Measurements from ENCODE around the gene METAP1. TPM values are rescaled to one million over a fixed set of nuclear protein-coding genes. Genes with fewer than 3 reads are reported as not detected.

The METAP1 gene
- total and polyA plus RNA-seq, 11 donors: 36.9 to 71.4 (median 63.6) TPM

GRCh38 chr4:98996765-98997068, 1.2 kb downstream of the METAP1 start:
- ATAC-seq: no peak
- H3K27ac ChIP-seq: peak overlapping the region in 11 of 12 donors; percentile 78 to 96 (median 91)
- no peaks in the 10 kb centered on the region for H3K36me3 ChIP-seq
- no peaks in the 10 kb centered on the region for H3K9me3 ChIP-seq
- WGBS, 4 donors: 36 to 46% (median 39%) methylated on average over 5 of the region's 5 CpGs
- H3K4me3 ChIP-seq: peak overlapping the region; percentile 89 to 99 (median 96)
- no peak for TF ChIP-seq POLR2A (IDR thresholded peaks at IDR 0.05)
- DNase-seq: no peak
- H3K27me3 ChIP-seq: no peaks in the 10 kb centered on the region
- intact Hi-C loops (cut with DNase I): loop anchor here in 9 of 10 donors (5.0 to 10.0 kb wide), 10 partner anchors 56 to 734 kb away; partner anchors contain the start of genes EIF4E (in 3 of the 9), TRMT10A (in 3 of the 9), RAP1GDS1 (in 2 of the 9) and ADH5 (in 1 of the 9)
- H3K4me1 ChIP-seq: peaks cover 0 to 26% (median 17%) of the 10 kb centered on the region in 12 donors

- intact Hi-C loops (cut with DNase I): loop anchor here in 9 of 10 donors (5.0 to 10.0 kb wide), 10 partner anchors 55 to 735 kb away; partner anchors contain the start of genes EIF4E (in 3 of the 9), TRMT10A (in 3 of the 9), RAP1GDS1 (in 2 of the 9) and ADH5 (in 1 of the 9)
- no peaks in the 10 kb centered on the region for H3K36me3 ChIP-seq
- peak overlapping the region in 9 of 12 donors; percentile 94 to 99 (median 97) for H3K4me3 ChIP-seq
- DNase-seq (no peak), ATAC-seq (no peak)
- peaks cover 0 to 26% (median 17%) of the 10 kb centered on the region in 12 donors for H3K4me1 ChIP-seq
- peak overlapping the region in 11 of 12 donors; percentile 78 to 96 (median 91) for H3K27ac ChIP-seq
- no peaks in the 10 kb centered on the region for H3K9me3 ChIP-seq
- TF ChIP-seq CTCF (IDR thresholded peaks at IDR 0.05): no peak
- TF ChIP-seq POLR2A (IDR thresholded peaks at IDR 0.05): no peak
- 36 to 44% (median 43%) methylated on average over 6 of the region's 6 CpGs for WGBS, 4 donors
- H3K27me3 ChIP-seq: no peaks in the 10 kb centered on the region
Observed at GRCh38 chr4:98997166-98997565, 1.6 kb downstream of the METAP1 start.

- peak overlapping the region in 1 of 12 donors; percentile 89 for H3K27ac ChIP-seq
- intact Hi-C loops (cut with DNase I): loop anchor here in 9 of 10 donors (5.0 to 10.0 kb wide), 10 partner anchors 54 to 736 kb away; partner anchors contain the start of genes EIF4E (in 3 of the 9), TRMT10A (in 3 of the 9), RAP1GDS1 (in 2 of the 9) and ADH5 (in 1 of the 9)
Observed at GRCh38 chr4:98998551-98998950, 3.0 kb downstream of the METAP1 start.

GRCh38 chr4:99002279-99002678, 6.8 kb downstream of the METAP1 start:
- H3K27me3 ChIP-seq: no peaks in the 10 kb centered on the region
- DNase-seq: no peak
- H3K4me3 ChIP-seq: no peak overlapping the region
- H3K36me3 ChIP-seq: no peaks in the 10 kb centered on the region
- intact Hi-C loops (cut with DNase I): no loop called here
- ATAC-seq: no peak
- H3K9me3 ChIP-seq: no peaks in the 10 kb centered on the region
- TF ChIP-seq CTCF (IDR thresholded peaks at IDR 0.05) (no peak), POLR2A (IDR thresholded peaks at IDR 0.05) (no peak)
- H3K4me1 ChIP-seq: peaks cover 0 to 31% (median 7%) of the 10 kb centered on the region in 12 donors
- 56 to 58% (median 57%) methylated on average over 3 of the region's 3 CpGs for WGBS, 4 donors
- H3K27ac ChIP-seq: peak overlapping the region in 5 of 12 donors; percentile 0 to 44 (median 8)

More at GRCh38 chr4:98998551-98998950, 3.0 kb downstream of the METAP1 start:
- TF ChIP-seq CTCF (IDR thresholded peaks at IDR 0.05): no peak
- TF ChIP-seq POLR2A (IDR thresholded peaks at IDR 0.05): no peak
- DNase-seq (no peak), ATAC-seq (no peak)
- WGBS, 4 donors: 95 to 98% (median 95%) methylated on average over 7 of the region's 7 CpGs
- Histone ChIP-seq H3K27me3 (no peaks in the 10 kb centered on the region), H3K9me3 (no peaks in the 10 kb centered on the region), H3K36me3 (no peaks in the 10 kb centered on the region), H3K4me1 (peaks cover 0 to 34% (median 20%) of the 10 kb centered on the region in 12 donors), H3K4me3 (no peak overlapping the region)

Data from heart left ventricle (tissue), 16 donors.